Activated B cell treated with CpG ODN at 0.5 μM for 24 hours (primary cell): ENCODE measurements around the gene MEPCE. TPM values are rescaled to one million over a fixed set of nuclear protein-coding genes. Genes with fewer than 3 reads are reported as not detected.

Experiments used
- ATAC-seq: fragments of 200-7000 bp; cut with Tn5 transposase; one replicate; pipeline ENCODE4 v1.10.0; 2021; ENCODE audit warnings: low read depth, mild to moderate bottlenecking, moderate library complexity
- CTCF ChIA-PET: fragments of 350-600 bp; sonication (Branson Sonifier 250); formaldehyde crosslinking; loops from one replicate; lab custom pipeline; 2021; ENCODE audit warnings: antibody characterized with exemption; lab: Charles Lee
- POLR2A ChIA-PET: fragments of 350-600 bp; sonication (Branson Sonifier 250); formaldehyde crosslinking; loops from one replicate; lab custom pipeline; 2021; ENCODE audit warnings: antibody characterized with exemption; lab: Charles Lee
- DNase-seq: peaks from one replicate; pipeline ENCODE4 v3.0.0; 2022
- H3K27ac Mint-ChIP-seq: one replicate; pipeline ENCODE4 v1.8.0; 2020; ENCODE audit warnings: mixed read lengths
- H3K27me3 Mint-ChIP-seq: one replicate; pipeline ENCODE4 v1.8.0; 2021; ENCODE audit warnings: mixed read lengths
- H3K36me3 Mint-ChIP-seq: one replicate; pipeline ENCODE4 v1.8.0; 2021; ENCODE audit warnings: low read depth, mixed read lengths
- H3K4me1 Mint-ChIP-seq: one replicate; pipeline ENCODE4 v1.8.0; 2021; ENCODE audit warnings: mixed read lengths
- H3K4me3 Mint-ChIP-seq: one replicate; pipeline ENCODE4 v1.8.0; 2020; ENCODE audit warnings: mild to moderate bottlenecking, mixed read lengths
- H3K9me3 Mint-ChIP-seq: one replicate; pipeline ENCODE4 v1.8.0; 2020; ENCODE audit warnings: mixed read lengths
- CTCF ChIP-seq: fragments of 200-600 bp; IDR thresholded peaks from one replicate; pipeline ENCODE4 v1.8.0; 2022; ENCODE audit warnings: antibody characterized with exemption, mild to moderate bottlenecking
- intact Hi-C: fragments of 100-400 bp; cut with micrococcal nuclease; formaldehyde crosslinking; loops from one replicate; pipeline ENCODE4 v1.15.1; 2024
- total RNA-seq: library from RNA; stranded (reverse); gene quantifications from 2 replicates; pipeline ENCODE4 v1.2.3, GENCODE V29; 2022

Gene MEPCE
- total RNA-seq, 1 donor from 2014 or later, result 65.5 TPM

- DNase-seq (no peak), ATAC-seq (no peak)
- ChIA-PET CTCF (interaction anchor here (0.5 kb wide), 1 partner anchor 268 kb away, joined by 3 read pairs; no protein-coding TSS in a partner anchor), POLR2A (no interaction called here)
- H3K4me3 Mint-ChIP-seq, result no peak overlapping the region
- no peaks in the 10 kb centered on the region for H3K9me3 Mint-ChIP-seq
- H3K4me1 Mint-ChIP-seq, result peaks cover 3% of the 10 kb centered on the region
- peaks cover 13% of the 10 kb centered on the region for H3K36me3 Mint-ChIP-seq
- TF ChIP-seq CTCF, result no peak
- intact Hi-C loops, result loop anchor here (10.0 kb wide), 1 partner anchor 542 kb away; the partner anchor contains the start of gene TRIM4
- H3K27me3 Mint-ChIP-seq, result no peaks in the 10 kb centered on the region
- no peak overlapping the region for H3K27ac Mint-ChIP-seq
Observed at GRCh38 chr7:100457033-100457432, 27.4 kb downstream of the MEPCE start.

- Mint-ChIP-seq H3K27ac (no peak within 1 kb of the TSS), H3K36me3 (peaks cover 40% of the 10 kb centered on the region), H3K4me1 (peaks cover 2% of the 10 kb centered on the region), H3K27me3 (no peaks in the 10 kb centered on the region), H3K9me3 (no peaks in the 10 kb centered on the region), H3K4me3 (no peak within 1 kb of the TSS)
- no peak for ATAC-seq
- intact Hi-C loops, result no loop called here
- ChIA-PET CTCF (interaction anchor here (1.1 to 2.0 kb wide), 2 partner anchors 9 kb away, joined by 3 to 5 read pairs; no protein-coding TSS in a partner anchor), POLR2A (interaction anchor here (1.1 kb wide), 1 partner anchor 20 kb away, joined by 6 read pairs; no protein-coding TSS in a partner anchor)
- DNase-seq, result no peak
- TF ChIP-seq CTCF, result no peak
Observed at GRCh38 chr7:100464210-100464660, 34.6 kb downstream of the MEPCE start, which contains the start of gene SPACDR. Gene SPACDR, minus strand, starts transcription at chr7:100464260. Its CDS starts 235 bp downstream, at chr7:100464025.

GRCh38 chr7:100464791-100465190 is 35.2 kb downstream of the MEPCE start:
- H3K27me3 Mint-ChIP-seq, result no peaks in the 10 kb centered on the region
- H3K4me1 Mint-ChIP-seq, result peaks cover 3% of the 10 kb centered on the region
- TF ChIP-seq CTCF, result no peak
- peaks cover 38% of the 10 kb centered on the region for H3K36me3 Mint-ChIP-seq
- H3K27ac Mint-ChIP-seq, result no peak overlapping the region
- ChIA-PET CTCF (interaction anchor here (1.1 to 2.3 kb wide), 3 partner anchors 9 to 95 kb away, joined by 3 to 10 read pairs (median 5); no protein-coding TSS in a partner anchor), POLR2A (interaction anchor here (1.1 kb wide), 1 partner anchor 21 kb away, joined by 6 read pairs; no protein-coding TSS in a partner anchor)
- H3K4me3 Mint-ChIP-seq, result no peak overlapping the region
- DNase-seq (no peak), ATAC-seq (no peak)
- H3K9me3 Mint-ChIP-seq, result no peaks in the 10 kb centered on the region
- intact Hi-C loops, result no loop called here

- peaks cover 38% of the 10 kb centered on the region for H3K36me3 Mint-ChIP-seq
- CTCF ChIA-PET, result interaction anchor here (0.6 to 2.3 kb wide), 6 partner anchors 8 to 100 kb away, joined by 3 to 10 read pairs (median 4); no protein-coding TSS in a partner anchor
Observed at GRCh38 chr7:100465299-100465698, 35.7 kb downstream of the MEPCE start.

More at GRCh38 chr7:100465299-100465698, 35.7 kb downstream of the MEPCE start:
- Mint-ChIP-seq H3K4me3 (no peak overlapping the region), H3K9me3 (no peaks in the 10 kb centered on the region), H3K27ac (no peak overlapping the region), H3K27me3 (no peaks in the 10 kb centered on the region), H3K4me1 (peaks cover 6% of the 10 kb centered on the region)
- DNase-seq, result no peak
- ATAC-seq, result no peak
- intact Hi-C loops, result no loop called here
- POLR2A ChIA-PET, result interaction anchor here (0.6 to 1.1 kb wide), 4 partner anchors 15 to 173 kb away, joined by 3 to 6 read pairs (median 4); no protein-coding TSS in a partner anchor
- no peak for TF ChIP-seq CTCF
